GM19467 (cell line): Measurements from ENCODE around the gene LYZL6.
"Not testable (repeated sequence)": the region's sequence is repeated elsewhere in the genome, so short reads cannot be mapped to it uniquely, and the experiment has no call there.

Experiments used
- ATAC-seq: cut with Tn5 transposase; IDR thresholded peaks from one replicate; pipeline ENCODE4 v1.9.1; 2021; ENCODE audit warnings: mild to moderate bottlenecking, moderate library complexity; ENCODE audit not compliant: unreplicated experiment

LYZL6 gene

DNA sequence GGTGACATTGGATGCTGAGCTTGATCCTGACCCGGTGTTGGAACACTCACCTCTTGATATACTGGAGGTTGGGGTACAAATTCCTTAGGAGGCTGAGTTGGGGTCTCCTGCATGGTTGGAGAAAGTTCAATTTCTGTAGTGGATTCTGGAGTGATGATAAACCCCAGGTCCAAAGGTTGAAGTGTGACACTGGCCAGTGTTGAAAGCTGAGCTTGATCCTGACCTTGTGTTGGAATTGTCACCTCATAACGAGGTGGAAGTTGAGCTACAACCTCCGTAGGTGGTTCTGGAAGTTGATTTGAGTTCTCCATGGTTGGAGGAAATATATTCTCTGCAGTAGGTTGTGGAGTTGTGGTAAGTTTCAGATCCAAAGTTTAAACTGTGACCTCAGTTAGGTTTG, 34.1 kb downstream of the LYZL6 start:
- no peak for ATAC-seq

DNA sequence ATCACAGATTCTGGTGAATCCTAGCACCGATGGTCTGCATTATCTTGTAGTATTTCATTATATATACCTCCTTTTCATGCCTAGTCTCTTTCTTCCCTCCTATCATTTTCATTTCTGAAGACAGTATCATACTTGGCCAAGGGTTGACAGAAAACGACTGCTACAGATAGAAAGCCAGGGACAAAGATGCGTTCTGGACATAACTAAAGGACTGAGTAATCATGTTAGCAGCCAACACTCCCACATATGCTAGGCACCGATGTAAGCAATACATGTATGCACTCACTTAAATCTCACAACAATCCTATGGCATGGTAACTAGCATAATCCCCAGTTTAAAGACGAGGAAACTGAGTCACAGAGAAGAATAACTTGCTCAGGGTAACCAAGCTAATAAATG, 35.8 kb downstream of the LYZL6 start:
- no peak for ATAC-seq

DNA sequence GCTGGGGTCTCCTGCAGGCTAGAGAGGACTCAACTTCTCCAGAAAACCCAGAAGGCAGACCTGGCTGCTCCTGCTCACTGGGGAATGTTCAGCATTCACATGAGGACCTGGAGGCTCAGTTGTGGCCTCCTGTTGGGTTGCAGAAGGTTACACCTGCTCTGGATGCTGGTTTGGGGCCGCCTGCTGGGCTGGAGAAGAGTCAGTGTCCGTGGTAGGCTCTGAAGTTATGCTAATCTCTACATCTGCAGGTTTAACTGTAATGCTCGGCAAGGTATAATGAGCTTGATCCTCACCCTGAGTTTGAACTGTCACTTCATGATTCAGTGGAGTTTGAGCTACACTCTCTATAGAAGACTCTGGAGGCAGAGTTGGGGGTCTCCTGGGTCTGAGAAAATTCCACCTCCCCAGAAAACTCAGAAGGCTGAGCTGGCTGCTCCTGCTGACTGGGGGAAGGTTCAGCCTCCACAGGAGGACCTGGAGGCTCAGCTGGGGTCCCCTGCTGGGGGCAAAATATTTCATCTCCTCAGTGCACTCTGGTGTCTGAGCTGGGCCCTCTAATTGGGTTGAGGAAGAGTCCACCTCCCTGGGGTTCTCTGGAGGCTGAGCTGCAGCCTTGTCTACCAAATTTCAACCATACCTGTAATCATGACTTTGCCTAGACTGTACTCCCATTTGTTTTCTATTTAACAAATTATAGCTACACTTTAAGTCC, 36.4 kb downstream of the LYZL6 start:
- no peak for ATAC-seq

DNA sequence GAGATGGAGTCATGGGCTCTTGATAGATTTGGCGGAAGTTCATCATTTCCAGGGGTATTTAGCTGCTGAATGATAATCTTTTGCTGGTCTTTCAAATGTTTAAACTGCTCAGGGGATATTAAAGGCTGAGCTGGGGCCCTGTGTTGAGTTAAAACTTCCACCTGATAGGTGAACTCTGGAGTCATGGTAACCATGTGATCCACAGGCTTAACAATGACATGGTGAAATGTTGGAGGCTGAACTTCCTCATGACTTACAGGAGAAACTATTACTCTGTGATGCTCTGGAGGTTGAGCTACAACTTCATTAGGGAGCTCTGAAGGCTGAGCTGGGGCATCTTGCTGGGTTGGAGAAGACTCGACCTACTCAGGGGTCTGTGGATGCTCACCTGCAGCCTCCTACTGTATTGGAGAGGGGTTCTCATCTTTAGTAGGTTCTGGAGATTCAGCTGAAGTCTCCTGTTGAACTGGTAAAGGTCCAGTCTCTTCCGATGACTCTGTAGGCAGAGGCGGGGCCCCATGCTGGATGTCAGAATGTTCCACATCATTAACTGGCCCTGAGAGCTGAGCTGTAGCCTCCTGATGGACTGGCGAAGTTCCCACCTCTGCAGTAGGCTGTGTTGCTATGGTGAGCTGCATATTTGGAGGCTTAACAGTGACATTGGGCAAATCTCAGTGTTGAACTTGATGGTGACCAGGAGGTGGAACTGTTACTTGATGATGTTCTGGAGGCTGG, 37.2 kb downstream of the LYZL6 start:
- ATAC-seq: no peak

DNA sequence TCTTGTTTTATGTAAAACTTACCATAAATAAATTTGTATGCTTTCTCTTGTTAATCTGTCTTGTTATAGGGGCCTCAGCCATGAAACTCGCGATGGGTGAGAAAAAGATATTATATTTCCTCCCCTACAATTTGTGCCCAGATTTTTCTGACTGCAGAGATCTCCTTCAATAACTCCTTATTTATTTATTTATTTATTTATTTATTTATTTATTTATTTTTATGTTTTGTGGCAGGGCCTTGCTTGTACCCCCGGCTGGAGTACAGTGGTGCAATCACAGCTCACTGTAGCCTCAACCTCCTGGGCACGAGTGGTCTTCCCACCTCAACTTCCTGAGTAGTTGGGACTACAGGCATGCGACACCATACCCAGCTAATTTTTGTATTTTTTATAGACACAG, 40.1 kb downstream of the LYZL6 start:
- ATAC-seq: no peak

DNA sequence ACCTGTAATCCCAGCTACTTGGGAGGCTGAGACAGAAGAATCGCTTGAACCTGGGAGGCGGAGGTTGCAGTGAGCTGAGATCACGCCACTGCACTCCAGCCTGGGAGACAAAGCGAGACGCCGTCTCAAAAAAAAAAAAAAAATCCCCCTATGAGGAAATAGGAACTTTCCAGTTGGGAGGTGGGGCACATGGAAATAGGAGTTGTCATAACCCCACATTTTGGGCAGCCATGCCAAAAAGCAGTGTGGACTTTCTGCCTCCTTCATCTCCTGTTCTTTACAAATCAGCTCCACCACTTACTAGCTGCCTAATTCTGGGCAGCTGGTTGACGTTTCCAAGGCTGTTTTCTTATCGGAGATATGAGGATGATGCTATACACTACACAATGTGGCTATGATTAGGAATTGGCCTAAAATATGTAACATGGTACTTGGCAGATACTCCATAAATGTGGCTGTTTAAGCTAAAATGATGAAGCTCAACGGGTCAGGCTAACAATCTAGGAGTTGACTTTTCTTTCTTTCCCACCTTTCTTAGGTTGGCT, 41.8 kb downstream of the LYZL6 start:
- ATAC-seq: no peak

DNA sequence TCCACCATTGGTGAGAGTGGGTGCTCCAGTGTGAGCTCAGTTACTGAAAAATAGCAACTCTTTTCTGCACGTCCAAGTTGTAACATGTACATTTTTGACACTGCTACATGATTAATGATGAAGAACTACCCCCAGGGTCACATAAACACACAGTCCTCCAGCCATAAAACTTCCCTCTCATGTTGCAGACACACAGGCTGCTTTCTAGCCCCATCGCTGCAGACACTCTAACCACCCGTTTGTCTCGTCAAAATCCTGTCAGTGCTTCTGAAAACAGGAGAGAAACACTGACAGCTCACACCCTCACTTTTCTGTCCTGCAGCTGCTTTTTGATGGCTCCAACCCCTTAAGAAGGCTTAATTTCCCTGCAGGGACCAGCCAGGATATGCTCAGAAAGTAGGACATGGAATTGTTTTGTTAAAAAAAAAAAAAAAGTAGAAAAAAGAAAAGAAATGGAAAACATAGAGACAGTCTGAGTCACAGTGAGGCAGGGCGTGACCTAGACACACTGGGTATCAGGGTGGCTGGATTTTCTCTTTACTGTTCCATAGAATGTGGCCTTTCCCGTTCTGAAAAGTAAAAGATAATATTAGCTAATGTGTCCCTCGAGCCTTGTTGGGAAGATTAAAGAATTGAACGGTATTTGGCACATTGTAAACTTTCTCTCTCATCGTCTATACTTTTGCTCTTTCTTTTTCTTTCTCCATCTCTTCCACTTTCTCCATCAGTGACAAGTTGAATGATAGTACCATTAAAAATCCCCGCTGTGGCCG, 42.6 kb downstream of the LYZL6 start:
- ATAC-seq: no peak

DNA sequence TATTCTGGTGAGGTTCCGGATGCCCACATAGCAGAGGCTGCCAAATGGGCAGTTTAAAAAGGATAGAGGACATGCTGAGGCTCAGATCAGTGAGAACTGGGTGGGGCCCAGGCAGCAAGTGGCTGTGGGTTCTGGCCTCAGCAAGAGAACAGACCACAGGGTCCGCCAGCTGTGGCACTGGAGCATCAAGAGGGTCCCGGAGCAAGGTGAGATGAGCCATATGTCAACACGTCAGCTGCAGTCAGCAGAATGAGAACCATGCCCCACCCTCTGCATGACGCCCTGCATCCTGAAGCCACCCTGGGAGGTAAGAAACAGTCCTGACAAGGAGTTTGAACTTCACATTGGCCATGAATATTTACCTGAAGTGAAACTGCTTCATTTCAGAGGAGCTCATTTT, 43.2 kb downstream of the LYZL6 start:
- no peak for ATAC-seq

DNA sequence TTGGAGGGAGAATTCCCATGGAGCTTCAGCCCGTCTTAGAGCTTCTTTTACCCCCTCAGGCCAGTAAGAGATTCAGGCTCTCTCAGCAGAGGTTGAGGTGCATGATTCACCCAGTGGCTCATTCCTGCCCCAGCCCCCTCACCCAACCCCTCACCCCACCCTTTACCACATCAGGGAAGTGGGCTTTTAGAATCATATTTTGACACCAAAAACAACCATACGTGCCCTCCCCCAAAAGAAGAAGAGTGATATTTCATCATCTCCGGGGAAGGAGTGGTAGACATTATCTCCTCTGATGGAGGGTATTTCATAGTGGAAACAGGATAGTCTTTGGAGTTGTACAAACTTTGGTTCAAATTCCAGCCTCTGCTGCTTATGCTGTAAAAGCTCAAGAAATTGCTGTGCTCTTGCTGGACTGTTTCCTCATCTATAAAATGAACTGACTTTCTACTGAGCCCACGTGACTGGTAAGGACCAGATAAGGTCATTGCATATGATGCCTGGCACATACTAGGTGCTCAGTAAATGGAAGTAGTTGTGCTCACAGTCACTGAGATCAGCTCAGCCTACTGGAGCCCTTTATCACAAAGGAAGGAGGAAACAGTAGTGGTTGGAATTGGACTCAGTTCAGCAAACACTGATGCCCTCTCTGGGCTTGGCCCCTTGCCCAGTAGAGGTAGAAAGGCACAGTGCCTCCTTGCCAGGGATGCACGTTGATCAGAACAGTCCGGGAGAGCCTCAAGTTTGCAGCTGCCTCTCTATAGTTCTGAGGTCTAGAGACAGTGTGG, 45.0 kb downstream of the LYZL6 start:
- ATAC-seq: no peak

DNA sequence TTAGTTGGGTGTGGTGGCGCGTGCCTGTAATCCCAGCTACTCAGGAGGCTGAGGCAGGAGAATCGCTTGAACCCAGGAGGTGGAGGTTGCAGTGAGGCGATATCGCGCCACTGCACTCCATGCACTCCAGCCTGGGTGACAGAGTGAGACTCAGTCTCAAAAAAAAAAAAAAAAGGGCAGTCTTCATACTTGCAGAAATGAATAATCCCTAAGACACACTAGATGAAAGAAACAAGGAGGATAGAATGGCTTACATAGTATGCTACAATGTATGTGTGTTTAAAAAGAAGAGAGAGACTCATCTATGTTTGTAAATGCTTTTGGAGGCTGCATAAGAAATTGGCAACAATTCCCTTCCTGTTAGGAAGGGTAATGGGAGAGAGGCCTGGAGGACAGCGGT, 45.7 kb downstream of the LYZL6 start:
- not testable (repeated sequence) for ATAC-seq

DNA sequence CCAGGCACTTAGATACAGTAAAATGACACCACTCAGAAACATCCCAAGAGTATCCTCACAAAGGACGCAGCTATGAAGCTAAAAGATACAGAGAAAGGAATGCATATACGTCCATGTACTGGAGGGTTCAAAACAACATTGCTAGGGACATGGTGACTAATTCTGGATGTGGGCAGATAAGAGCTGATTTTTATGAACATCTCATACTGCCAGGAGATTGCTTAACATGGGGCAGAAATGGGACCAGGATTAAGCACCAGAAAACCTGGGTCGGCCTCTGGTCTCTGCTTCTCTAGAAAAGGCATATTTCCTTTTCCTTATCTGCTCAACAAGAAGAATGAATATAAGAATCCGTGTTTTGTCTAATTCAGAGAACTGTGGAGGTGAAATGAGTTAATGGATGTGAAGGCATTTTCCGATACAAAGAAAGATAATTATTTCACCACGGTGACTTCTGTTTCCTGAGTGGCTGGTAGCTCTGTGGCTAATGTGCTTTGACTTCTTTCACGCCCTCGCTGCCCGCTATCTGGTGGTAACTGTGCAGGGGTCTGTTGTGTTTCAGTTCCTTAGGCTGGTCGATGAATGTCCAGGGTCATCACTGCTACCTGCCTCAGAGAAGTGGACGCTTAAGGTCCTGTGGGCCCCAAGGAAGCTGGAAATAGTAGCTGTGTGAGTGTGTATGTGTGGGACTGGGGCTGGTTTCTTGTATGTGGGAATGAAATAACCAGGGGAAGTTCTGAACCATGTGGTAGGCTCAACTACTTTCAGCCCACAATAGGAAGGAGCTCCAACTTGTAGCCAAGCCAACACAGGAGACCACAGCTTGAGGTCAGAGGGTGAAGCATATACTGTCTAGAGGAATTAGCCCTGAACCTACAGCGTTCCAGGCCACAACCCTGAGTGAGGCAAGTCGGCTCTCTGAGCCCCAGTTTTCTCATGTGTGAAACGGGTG, 47.6 kb downstream of the LYZL6 start:
- no peak for ATAC-seq

DNA sequence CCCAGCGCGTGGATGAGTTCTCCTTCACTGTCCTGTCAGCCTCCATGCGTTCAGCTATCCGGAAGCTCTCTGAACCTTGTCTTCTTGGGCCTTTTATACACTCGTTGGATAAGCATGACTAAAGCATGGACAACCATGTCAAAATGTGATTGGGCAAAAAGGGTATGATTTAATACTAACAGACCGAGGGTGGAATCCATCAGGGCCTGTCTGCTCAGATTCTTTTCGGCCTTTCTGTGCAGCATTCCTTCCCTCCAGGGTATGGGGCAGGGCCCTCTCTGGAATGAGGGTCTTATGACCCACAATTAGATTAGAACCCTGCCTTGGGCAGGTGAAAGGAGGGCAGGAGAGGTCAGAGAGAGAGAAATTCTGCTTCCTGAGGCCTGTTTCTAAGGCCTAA, 49.3 kb downstream of the LYZL6 start:
- no peak for ATAC-seq

DNA sequence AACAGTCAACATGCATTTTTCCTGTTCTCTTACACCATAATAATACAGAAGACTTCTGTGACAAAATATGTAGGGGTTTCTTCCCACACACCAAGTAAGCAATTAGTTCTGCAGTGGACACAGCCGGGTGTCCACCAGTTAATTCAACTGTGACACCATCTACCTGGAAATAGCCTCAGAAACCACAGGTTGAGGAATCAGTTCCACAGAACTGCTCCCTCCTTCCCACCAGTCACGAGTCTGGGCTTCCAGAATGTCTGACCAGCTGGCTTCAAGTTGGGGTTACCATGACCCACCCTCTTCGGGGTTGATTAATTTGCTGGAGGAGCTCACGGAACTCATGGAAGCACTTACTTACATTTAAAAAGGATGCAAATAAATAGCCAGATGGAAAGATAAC, 49.8 kb downstream of the LYZL6 start:
- no peak for ATAC-seq

DNA sequence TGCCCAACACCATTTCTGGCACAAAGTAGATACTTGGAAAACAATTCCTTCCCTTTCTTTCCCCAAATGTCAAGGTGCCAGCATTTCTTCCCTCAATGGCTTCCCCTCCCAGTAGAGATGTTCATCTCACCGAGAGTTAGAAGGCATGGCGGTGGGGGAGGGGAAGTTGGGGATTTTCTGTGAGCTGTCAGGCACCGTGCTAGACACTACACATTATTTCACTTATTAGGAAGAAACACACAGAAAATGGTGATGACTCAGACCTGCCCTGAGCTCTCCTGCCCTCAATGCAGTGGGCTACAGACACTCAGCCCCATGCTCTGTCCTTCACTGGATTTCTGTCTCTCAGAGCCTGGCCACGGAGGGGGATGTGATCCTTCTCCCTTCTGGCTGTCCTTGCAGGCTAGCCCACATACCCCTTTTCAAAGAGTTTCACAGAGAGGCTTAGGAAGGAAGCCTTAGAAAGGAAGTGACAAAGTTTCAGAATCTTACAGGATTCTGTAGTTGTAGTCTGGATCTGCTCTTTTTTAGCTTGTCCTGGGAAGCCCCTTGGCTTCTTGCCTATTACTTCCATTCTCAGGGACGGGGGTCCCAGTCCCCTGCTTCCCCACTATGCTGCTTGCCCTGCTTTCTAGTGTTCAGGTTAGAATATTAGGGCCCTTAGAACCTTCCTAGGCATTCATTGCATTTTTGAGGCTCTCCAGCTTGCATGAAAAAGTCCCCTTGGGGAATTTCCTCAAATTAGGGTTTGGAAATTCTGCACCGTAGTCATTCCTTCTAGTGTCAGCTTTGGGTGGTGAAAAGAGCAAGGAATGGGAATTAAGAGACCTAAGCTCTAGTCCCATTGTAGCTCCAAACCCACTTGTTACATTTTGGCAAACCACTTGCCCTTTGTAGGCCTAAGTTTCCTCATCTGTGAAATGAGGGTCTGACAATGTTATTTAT, 51.1 kb downstream of the LYZL6 start:
- ATAC-seq: no peak

DNA sequence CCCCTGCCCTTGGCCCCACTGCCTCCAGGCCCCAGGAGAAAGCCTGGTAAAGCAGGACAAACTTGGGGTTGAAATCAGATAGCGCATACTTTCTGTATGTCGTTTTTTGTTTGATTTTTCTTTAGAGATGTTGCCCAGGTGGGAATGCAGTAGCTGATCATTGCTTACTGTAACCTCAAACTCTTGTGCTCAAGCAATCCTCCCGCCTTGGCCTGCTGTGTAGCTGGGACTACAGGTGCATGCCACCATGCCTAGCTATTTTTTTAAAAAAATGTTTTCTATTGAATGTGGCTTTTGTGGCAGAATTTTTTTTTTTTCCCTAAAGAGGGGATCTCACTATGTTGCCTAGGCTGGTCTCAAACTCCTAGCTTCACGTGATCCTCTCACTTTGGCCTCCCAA, 52.2 kb downstream of the LYZL6 start:
- ATAC-seq: no peak

DNA sequence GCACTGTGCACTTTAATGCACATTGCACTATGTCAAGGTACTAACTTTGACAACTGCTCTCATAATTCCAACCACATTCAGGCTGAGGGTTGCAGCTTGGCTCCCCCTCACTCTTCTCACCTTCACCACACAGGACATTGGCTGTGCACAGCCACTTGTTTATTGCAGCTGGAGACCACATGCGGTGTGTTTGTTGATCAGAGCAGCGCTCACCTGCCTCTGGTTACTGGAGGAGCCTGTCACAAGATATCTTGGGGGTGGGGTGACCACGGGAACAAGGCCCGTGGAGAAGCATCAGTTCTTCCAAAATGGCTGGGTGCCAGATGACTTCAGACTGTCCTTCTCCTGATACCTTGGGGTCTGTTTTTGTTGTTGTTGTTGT, 52.7 kb downstream of the LYZL6 start:
- no peak for ATAC-seq

DNA sequence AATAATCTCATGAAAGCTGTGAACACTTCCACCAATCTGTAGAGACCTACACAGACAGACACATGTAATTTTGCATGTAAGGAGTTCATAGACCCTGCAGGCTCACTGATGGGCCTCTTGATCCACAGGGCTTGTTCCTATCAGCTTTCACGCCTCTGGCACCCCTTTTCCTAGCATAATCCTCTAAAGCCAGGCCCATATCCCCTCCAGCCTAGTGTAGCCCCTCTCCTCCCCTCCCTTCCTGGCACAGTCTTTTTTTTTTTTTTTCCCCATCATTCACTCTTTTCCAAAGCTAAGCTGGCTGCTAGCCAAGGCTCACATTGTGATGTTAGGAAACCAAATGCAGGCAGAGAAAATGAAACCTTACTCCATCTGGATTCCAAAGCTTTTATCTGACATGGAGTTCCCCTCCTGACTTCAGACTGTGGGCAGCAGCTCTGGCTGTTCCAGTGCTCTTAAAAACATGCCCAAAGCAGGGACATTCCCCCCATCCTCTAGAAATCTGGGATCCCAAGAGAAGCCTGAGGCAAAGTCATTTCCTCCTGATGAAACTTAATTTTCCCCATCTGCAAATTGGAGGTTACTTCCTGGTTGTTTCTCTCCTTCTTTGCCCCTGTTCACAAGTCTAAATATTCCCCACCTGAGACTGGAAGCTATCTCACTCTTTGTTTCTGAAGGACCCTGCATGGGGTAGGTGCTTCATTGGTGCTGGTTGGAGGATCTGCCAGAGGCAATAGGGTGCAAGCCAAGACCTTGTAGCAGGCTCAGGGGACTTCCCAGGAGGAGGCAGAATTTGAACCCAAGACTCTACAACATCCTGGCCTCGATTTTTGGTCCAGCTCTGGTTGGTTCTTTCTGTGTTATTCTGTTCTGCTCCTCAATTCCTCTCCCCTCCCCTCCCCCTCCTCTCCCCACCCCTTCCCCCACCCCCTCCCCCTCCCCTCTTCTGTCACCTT, 53.4 kb downstream of the LYZL6 start:
- no peak for ATAC-seq

DNA sequence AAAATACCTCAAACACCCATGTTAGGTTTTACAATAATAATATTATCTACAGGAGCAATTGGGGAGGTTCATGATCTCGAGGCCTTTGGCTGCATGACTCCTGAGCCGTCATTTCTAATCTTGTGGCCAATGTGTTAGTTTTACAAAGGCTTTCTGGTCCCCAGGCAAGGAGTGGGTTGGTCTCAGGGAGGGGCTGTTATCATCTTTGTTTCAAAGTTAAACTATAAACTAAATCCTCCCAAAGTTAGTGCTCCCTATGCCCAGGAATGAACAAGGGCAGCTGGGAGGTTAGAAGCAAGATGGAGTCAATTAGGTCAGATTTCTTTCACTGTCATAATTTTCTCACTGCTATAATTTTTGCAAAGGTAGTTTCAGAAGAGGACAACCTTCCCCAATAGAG, 54.3 kb downstream of the LYZL6 start:
- no peak for ATAC-seq
